ENCODE measurements around the gene VTI1A. TPM values are rescaled to one million over a fixed set of nuclear protein-coding genes. Genes with fewer than 3 reads are reported as not detected.

VTI1A gene
- total and polyA plus RNA-seq, 2 of the 13 experiments (the other 11 are each of a cell fraction or from before 2014, with no cell fraction given) = 11.7 to 32.7 TPM

- BruUV-seq (replicated peaks) = no TSS peak
- Histone ChIP-seq H3K9me3 (ENCODE audit: low read length) (no peaks in the 10 kb centered on the region), H2AFZ (ENCODE audit: low read length) (no peak overlapping the region), H3K79me2 (ENCODE audit: insufficient read depth, low read length) (no peaks in the 10 kb centered on the region), H3K4me2 (ENCODE audit: low read depth, low read length) (peak overlapping the region; percentile 48), H3K27ac (ENCODE audit: extremely low read length, insufficient read depth, low read length) (peak overlapping the region; percentile 83), H3K27me3 (ENCODE audit: control insufficient read depth in 1 of 2, insufficient read depth in 2 of 2, low read length in 2 of 2) (no peaks in the 10 kb centered on the region), H4K20me1 (ENCODE audit: insufficient read depth, low read length) (no peaks in the 10 kb centered on the region), H3K36me3 (replicated peaks in 1 of 2; ENCODE audit: control insufficient read depth in 1 of 2, insufficient read depth in 2 of 2, low read length in 2 of 2) (no peaks in the 10 kb centered on the region), H3K4me1 (ENCODE audit: insufficient read depth, low read length) (peaks cover 59% of the 10 kb centered on the region), H3K4me3 (replicated peaks in 1 of 3; ENCODE audit: insufficient read depth in 1 of 3, low read depth in 2 of 3, low read length in 3 of 3) (no peak overlapping the region; a peak in 1 of 6 replicates), H3K9ac (ENCODE audit: insufficient read depth, low read depth, low read length) (peak overlapping the region; percentile 53; the same call in 1 of the 2 replicates)
- ATAC-seq (peak; percentile 99), FAIRE-seq (peak; percentile 87), DNase-seq (ENCODE audit: low spot score) (peak; percentile 98)
- intact Hi-C loops (cut with micrococcal nuclease; ENCODE audit: unreplicated experiment) (loop anchor here (2.0 to 10.0 kb wide), 2 partner anchors 83 to 317 kb away; no protein-coding TSS in a partner anchor), in situ Hi-C loops (cut with HindIII; ENCODE audit: extremely low pct_ligation_motif_present, low pct_unique_long_range_greater_than_20kb) (no loop called here)
- WGBS (ENCODE audit: low lambda C conversion rate) = 39% methylated on average over 8 of the region's 8 CpGs
- ChIA-PET POLR2A (interaction anchor here (0.5 to 1.4 kb wide), 5 partner anchors 12 to 156 kb away, joined by 3 to 5 read pairs (median 4); no protein-coding TSS in a partner anchor), CTCF (ENCODE audit: low intra/inter-chr PET ratio, low total read pairs) (no interaction called here)
- TF ChIP-seq KAT7 (CRISPR knock-in tag; IDR thresholded peaks at IDR 0.05; ENCODE audit: borderline replicate concordance) = no peak
- no peak for TF ChIP-seq TCF12 (IDR thresholded peaks at IDR 0.05)
- no peak for TF ChIP-seq TCF12 (CRISPR knock-in tag; IDR thresholded peaks at IDR 0.05)
- TF ChIP-seq BCL6 (CRISPR knock-in tag; IDR thresholded peaks at IDR 0.05) = peak; percentile 86
- TF ChIP-seq EP300 (IDR thresholded peaks at IDR 0.05; ENCODE audit: low read depth in 2 of 2, low read length in 2 of 2) = peak in 1 of 2 experiments; percentile 89; a peak in 2 of 4 replicates
- peak; percentile 88 for TF ChIP-seq EP300 (CRISPR knock-in tag; IDR thresholded peaks at IDR 0.05; ENCODE audit: borderline replicate concordance)
- peak; percentile 93 for TF ChIP-seq MAFF (IDR thresholded peaks at IDR 0.05; ENCODE audit: low read depth, low read length)
- peak; percentile 88 for TF ChIP-seq NCOA2 (CRISPR knock-in tag; IDR thresholded peaks at IDR 0.05)
- TF ChIP-seq NCOA5 (CRISPR knock-in tag; IDR thresholded peaks at IDR 0.05) = no peak
- no peak for TF ChIP-seq ZNF24 (IDR thresholded peaks at IDR 0.05)
- TF ChIP-seq ZNF12 (CRISPR knock-in tag; IDR thresholded peaks at IDR 0.05) = peak; percentile 84
- TF ChIP-seq ZNF607 (CRISPR knock-in tag; IDR thresholded peaks at IDR 0.05; ENCODE audit: borderline replicate concordance) = peak; percentile 82; the same call in 1 of the 2 replicates
- peak; percentile 63; the same call in 1 of the 2 replicates for TF ChIP-seq ZNF317 (CRISPR knock-in tag; IDR thresholded peaks at IDR 0.05)
- TF ChIP-seq ELF3 (CRISPR knock-in tag; IDR thresholded peaks at IDR 0.05) = peak; percentile 92
- no peak for TF ChIP-seq SNRNP70 (IDR thresholded peaks at IDR 0.05; ENCODE audit: low read depth, low read length)
- TF ChIP-seq FOXO1 (CRISPR knock-in tag; IDR thresholded peaks at IDR 0.05) = peak; percentile 83
- peak; percentile 90 for TF ChIP-seq HMG20A (CRISPR knock-in tag; IDR thresholded peaks at IDR 0.05; ENCODE audit: borderline replicate concordance)
- TF ChIP-seq ZFP1 (CRISPR knock-in tag; IDR thresholded peaks at IDR 0.05) = no peak; the same call in 1 of the 2 replicates
- no peak for TF ChIP-seq PAF1 (CRISPR knock-in tag; IDR thresholded peaks at IDR 0.05)
- peak; percentile 98 for TF ChIP-seq ARID5B (CRISPR knock-in tag; IDR thresholded peaks at IDR 0.05)
- TF ChIP-seq NFATC3 (CRISPR knock-in tag; IDR thresholded peaks at IDR 0.05) = no peak
- TF ChIP-seq SUZ12 (IDR thresholded peaks at IDR 0.05; ENCODE audit: low read depth, low read length) = no peak
- TF ChIP-seq ZSCAN29 (CRISPR knock-in tag; conservative IDR thresholded peaks at IDR 0.05) = peak; percentile 67; the same call in 1 of the 2 replicates
- TF ChIP-seq ZNF343 (CRISPR knock-in tag; IDR thresholded peaks at IDR 0.05) = no peak
- TF ChIP-seq RAD51 (IDR thresholded peaks at IDR 0.05; ENCODE audit: borderline replicate concordance) = no peak
Observed at GRCh38 chr10:112631501-112632400, 184.7 kb downstream of the VTI1A start.

All from HepG2 (cell line).